Mucosa of rectum (tissue), 2 donors: ENCODE measurements around the gene APOA4.
"Not testable (repeated sequence)": the region's sequence is repeated elsewhere in the genome, so short reads cannot be mapped to it uniquely, and the experiment has no call there.

Experiments
- H3K27ac ChIP-seq, 2 donors: one replicate each; pipeline ENCODE4 v1.7.0; 2013; ENCODE audit warnings: inconsistent platforms in 2 of 2, low read depth in 2 of 2, low read length in 2 of 2
- H3K27me3 ChIP-seq, 2 donors: one replicate each; pipeline ENCODE4 v1.7.0; 2013; ENCODE audit warnings: low read length in 2 of 2; ENCODE audit not compliant: control insufficient read depth in 2 of 2, insufficient read depth in 2 of 2
- H3K36me3 ChIP-seq, 2 donors: one replicate each; pipeline ENCODE4 v1.7.0; 2013; ENCODE audit warnings: low read length in 2 of 2; ENCODE audit not compliant: control insufficient read depth in 2 of 2, insufficient read depth in 2 of 2
- H3K4me1 ChIP-seq, 2 donors: one replicate each; pipeline ENCODE4 v1.7.0; 2013; ENCODE audit warnings: low read length in 2 of 2, mild to moderate bottlenecking in 1 of 2; ENCODE audit not compliant: control insufficient read depth in 2 of 2, insufficient read depth in 2 of 2
- H3K4me3 ChIP-seq, 2 donors: one replicate each; pipeline ENCODE4 v1.7.0; 2013; ENCODE audit warnings: low read length in 2 of 2
- H3K9ac ChIP-seq, 2 donors: one replicate each; pipeline ENCODE4 v1.7.0; 2013; ENCODE audit warnings: low read length in 2 of 2, low read depth in 1 of 2, mild to moderate bottlenecking in 1 of 2
- H3K9me3 ChIP-seq, 2 donors: one replicate each; pipeline ENCODE4 v1.7.0; 2013; ENCODE audit warnings: low read length in 2 of 2; ENCODE audit not compliant: control insufficient read depth in 2 of 2
- donor health status: healthy.
- donor health status: Normal muscosa, but diverticular disease.

Gene APOA4

DNA sequence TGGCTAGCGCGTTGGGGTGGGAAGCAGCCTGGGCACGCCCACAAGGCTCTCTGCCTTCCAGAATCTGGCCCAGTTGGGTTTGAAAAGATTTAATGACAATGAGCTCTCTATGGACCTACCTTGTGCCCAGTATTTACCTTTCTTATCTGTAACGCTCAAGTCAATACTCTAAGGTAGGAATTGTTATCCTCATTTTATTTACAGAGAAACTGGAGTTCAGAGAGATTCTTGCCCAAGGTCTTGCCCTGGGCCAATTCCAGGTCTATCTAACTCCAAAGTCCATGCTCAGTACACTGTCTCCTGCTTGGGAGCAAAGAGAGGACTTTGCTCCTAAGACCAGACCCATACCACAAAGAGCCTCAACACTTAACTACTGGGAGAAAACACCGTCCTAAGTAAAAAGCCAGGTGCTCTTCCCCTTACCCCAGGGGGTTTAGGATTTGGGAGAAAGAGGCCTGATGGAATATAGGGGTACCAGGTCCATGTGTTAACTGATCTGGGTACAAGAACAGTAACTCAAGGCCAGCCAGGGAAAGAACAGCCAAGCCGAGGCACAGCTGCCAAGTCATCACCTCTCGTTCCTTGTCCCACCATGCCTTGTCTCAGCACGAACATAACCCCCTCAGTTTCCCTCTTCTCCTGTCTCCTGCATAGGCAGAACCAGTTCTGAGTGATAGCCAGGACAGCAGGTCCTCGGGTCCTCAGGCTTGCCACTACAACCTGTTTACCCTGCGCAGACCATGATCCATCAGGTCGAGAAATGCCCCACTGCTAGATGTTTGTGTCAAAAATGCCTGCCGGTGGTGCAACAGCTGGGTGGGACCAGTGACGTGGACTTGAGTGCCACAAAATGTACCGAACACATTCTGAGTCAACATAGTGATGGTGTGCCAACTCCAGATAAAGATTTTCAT lies 14.6 kb downstream of the APOA4 start:
- no peak overlapping the region for H3K9ac ChIP-seq
- H3K4me1 ChIP-seq: peaks cover 0 to 5% of the 10 kb centered on the region in 2 donors
- H3K27me3 ChIP-seq: no peaks in the 10 kb centered on the region
- H3K36me3 ChIP-seq: no peaks in the 10 kb centered on the region
- H3K9me3 ChIP-seq: no peaks in the 10 kb centered on the region
- no peak overlapping the region for H3K4me3 ChIP-seq
- no peak overlapping the region for H3K27ac ChIP-seq

DNA sequence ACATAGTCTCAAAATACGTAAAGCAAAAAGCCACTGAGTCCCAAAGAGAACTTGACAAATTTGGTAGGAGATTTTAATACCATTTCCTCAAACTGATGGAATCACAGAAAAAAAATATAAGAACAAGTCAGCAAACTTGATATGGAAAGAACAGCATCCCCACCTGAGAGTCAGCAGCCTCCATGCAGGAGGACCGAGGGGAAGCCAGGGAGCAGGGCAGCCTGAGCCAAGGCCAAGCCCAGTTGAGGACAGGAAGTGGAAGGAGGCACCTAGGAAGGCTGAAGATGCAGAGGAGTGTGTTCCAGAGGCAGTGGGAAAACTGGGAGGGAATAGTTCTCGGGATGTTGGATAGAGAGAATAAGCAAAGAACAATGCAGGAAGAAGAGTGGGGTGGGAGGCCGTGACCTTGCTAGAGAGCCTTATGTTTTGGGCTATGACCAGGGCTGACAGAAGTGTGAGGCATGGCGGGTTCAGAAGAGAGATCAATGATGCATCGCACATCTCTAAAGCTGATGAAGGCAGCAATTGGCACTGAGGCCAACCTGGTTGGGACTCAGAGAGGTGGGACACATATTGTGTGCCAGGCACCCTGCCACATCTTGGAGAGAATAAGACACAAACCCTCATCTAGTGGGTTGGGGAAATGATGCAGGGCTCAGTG lies 15.4 kb downstream of the APOA4 start:
- Histone ChIP-seq H3K9ac (no peak overlapping the region), H3K4me3 (no peak overlapping the region), H3K36me3 (no peaks in the 10 kb centered on the region), H3K27ac (no peak overlapping the region), H3K27me3 (no peaks in the 10 kb centered on the region), H3K4me1 (peaks cover 0 to 5% of the 10 kb centered on the region in 2 donors), H3K9me3 (no peaks in the 10 kb centered on the region)

DNA sequence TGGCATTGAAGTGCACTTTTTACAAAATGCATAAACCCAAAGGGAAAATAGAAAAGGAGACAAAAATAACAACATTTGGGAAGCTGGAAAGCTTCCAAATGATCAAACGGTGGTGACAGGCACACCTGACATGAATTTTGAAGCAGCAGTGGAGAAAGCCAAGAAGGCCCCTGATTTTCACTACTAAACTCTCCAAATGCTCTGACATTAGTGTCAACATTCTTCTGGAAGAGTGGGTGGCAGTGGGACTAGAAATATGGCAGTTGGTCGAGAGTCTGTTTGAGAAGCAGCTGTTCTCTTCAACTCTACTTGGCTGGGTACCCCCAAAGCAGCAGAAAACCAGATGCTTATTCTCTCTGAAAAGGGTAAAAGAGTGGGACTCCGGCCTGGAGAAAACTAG lies 19.1 kb downstream of the APOA4 start:
- H3K4me1 ChIP-seq: peaks cover 0 to 5% of the 10 kb centered on the region in 2 donors
- no peaks in the 10 kb centered on the region for H3K9me3 ChIP-seq
- no peaks in the 10 kb centered on the region for H3K27me3 ChIP-seq
- H3K36me3 ChIP-seq: no peaks in the 10 kb centered on the region
- H3K27ac ChIP-seq: no peak overlapping the region
- no peak overlapping the region for H3K9ac ChIP-seq
- no peak overlapping the region for H3K4me3 ChIP-seq

DNA sequence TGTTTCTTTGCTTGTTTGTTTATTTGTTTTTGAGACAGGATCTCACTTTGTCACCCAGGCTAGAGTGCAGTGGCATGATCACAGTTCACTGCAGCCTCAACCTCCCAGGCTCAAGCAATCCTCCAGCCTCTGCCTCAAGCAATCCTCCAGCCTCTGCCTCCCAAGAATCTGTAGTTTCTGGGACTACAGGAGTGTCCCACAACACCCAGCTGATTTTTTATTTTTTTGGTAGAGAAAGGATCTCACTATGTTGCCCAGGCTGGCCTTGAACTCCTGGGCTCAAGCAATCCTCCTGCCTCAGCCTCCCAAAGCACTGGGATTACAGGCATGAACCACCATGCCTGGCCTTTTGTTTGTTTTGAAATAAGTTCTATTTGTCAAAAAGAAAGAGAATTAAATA lies 21.4 kb downstream of the APOA4 start:
- H3K36me3 ChIP-seq, H3K4me3 ChIP-seq, H3K9me3 ChIP-seq, H3K9ac ChIP-seq, H3K27ac ChIP-seq, H3K4me1 ChIP-seq, H3K27me3 ChIP-seq: not testable (repeated sequence)

DNA sequence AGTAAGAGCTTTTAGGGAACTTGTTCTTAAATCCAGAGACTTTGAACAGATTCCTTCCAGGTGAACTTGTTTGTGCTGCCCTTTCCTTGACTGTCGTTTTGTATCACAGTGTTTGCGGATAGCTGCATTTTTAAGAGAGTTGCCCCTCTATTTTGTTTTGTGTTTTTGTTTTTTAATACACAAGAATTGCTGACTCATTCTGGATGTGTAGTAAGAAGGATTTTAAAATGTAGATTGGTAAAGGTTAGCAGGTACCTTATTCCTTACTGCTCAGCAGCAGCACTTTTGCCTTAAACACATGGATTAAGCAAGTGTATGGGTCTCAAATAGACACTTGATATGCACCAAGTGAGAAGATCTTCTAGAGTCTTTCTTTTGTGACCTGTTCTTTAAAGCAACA lies 22.5 kb downstream of the APOA4 start:
- H3K9me3 ChIP-seq: no peaks in the 10 kb centered on the region
- H3K4me1 ChIP-seq: no peaks in the 10 kb centered on the region
- H3K9ac ChIP-seq: no peak overlapping the region
- H3K27ac ChIP-seq: no peak overlapping the region
- no peaks in the 10 kb centered on the region for H3K36me3 ChIP-seq
- no peaks in the 10 kb centered on the region for H3K27me3 ChIP-seq
- H3K4me3 ChIP-seq: no peak overlapping the region

DNA sequence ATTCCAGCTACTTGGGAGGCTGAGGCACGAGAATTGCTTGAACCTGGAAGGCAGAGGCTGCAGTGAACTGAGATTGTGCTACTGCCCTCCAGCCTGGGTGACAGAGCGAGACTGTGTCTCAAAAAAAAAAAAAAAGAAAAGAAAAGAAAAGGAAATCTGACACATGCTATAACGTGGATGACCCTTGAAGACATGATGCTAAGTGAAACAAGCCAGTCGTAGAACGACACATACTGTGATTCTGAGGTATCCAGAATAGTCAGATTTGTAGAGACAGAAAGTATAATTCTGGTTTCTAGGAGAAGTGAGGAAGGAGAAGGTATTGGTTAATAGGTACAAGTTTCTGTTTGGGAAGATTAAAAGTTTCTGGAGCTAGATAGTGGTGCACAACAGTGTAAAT lies 24.7 kb downstream of the APOA4 start:
- Histone ChIP-seq H3K27ac (no peak overlapping the region), H3K27me3 (no peaks in the 10 kb centered on the region), H3K4me1 (no peaks in the 10 kb centered on the region), H3K36me3 (no peaks in the 10 kb centered on the region), H3K4me3 (no peak overlapping the region), H3K9ac (no peak overlapping the region), H3K9me3 (no peaks in the 10 kb centered on the region)

DNA sequence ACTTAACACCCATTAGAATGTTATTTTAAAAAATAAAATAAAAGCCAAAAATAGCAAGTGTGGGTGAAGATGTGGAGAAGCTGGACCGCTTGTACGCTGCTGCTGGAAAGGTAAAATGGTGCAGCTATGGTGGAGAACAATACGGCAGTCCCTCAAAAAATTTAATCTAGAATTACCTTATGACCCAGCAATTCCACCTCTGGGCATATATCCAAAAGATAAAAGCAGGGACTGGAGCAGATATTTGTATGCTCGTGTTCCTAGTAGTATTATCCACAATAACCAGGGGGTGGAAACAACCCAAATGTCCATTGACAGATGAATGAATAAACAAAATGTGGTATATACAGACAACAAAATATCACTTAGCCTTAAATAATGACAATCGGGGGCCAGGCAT lies 25.3 kb downstream of the APOA4 start:
- H3K4me3 ChIP-seq: no peak overlapping the region
- no peaks in the 10 kb centered on the region for H3K36me3 ChIP-seq
- H3K4me1 ChIP-seq: no peaks in the 10 kb centered on the region
- no peaks in the 10 kb centered on the region for H3K27me3 ChIP-seq
- no peaks in the 10 kb centered on the region for H3K9me3 ChIP-seq
- no peak overlapping the region for H3K27ac ChIP-seq
- no peak overlapping the region for H3K9ac ChIP-seq

DNA sequence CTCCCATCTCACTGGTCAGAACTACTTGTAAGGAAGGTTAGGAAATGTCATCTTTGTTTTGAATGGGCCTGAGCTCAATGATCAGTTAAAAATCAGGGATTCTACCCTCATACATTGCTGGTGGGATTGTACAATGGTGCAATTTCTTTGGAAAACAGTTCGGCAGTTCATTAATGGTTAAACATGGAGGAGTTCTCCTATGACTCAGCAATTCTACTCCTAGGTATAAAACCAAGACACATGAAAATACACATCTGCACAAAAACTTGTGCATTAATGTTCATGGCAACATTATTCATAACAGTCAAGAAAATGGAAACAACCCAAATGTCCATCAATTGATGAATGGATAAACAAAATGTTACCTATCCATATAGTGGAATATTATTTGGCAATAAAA lies 26.6 kb downstream of the APOA4 start:
- Histone ChIP-seq H3K9ac (no peak overlapping the region), H3K27me3 (no peaks in the 10 kb centered on the region), H3K4me3 (no peak overlapping the region), H3K4me1 (no peaks in the 10 kb centered on the region), H3K27ac (no peak overlapping the region), H3K36me3 (no peaks in the 10 kb centered on the region), H3K9me3 (no peaks in the 10 kb centered on the region)

DNA sequence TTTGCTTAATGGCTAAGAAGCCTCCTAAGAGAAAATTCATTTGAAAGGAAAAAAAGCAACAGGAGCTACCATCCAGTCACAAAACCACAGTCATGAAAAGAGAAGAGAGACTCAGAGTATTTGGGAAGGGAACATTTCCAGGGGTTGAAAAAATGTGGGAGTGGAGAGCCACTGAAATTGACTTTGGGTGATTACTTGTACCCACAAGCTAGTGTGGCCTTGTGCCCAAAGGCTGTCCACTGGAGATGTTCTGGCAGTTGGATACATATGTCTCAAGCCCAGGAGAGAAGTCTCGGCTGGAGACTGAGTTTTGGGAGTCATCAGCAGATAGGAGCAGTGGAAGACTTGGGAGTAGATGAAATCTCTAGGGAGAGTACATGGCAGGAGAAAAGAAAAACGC lies 28.3 kb downstream of the APOA4 start:
- Histone ChIP-seq H3K27me3 (no peaks in the 10 kb centered on the region), H3K4me1 (peaks cover 0 to 3% of the 10 kb centered on the region in 2 donors), H3K9ac (no peak overlapping the region), H3K4me3 (no peak overlapping the region), H3K27ac (no peak overlapping the region), H3K36me3 (no peaks in the 10 kb centered on the region), H3K9me3 (no peaks in the 10 kb centered on the region)

DNA sequence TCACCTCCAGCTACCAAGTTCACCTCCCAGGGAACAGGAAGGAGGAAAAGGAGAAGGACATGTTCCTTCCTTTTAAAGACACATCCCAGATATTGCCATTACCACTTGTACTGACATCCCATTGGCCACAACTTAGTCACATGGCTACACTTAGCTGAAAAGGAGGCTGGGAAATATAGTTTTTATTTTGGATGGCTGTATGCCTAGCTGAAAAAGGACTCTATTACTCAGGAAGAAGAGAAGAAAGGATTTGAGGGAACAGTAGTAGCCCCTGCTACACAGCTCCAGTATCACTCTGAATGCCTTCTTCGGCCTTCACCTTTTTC lies 29.4 kb downstream of the APOA4 start:
- Histone ChIP-seq H3K4me3 (no peak overlapping the region), H3K27ac (no peak overlapping the region), H3K9ac (no peak overlapping the region)

More for the DNA sequence above, 29.4 kb downstream of the APOA4 start:
- Histone ChIP-seq H3K4me1 (peaks cover 0 to 3% of the 10 kb centered on the region in 2 donors), H3K27me3 (peaks cover 0 to 3% of the 10 kb centered on the region in 2 donors), H3K36me3 (no peaks in the 10 kb centered on the region), H3K9me3 (no peaks in the 10 kb centered on the region)
